ENCODE measurements around the gene CHMP1B.
A peak's percentile ranks its signal among the peaks of the same experiment; 100 is the strongest.
"Not testable (repeated sequence)": the region's sequence is repeated elsewhere in the genome, so short reads cannot be mapped to it uniquely, and the experiment has no call there.

CHMP1B gene

GRCh38 chr18:11842562-11842961, 8.7 kb upstream of the CHMP1B start:
- no peak for DNase-seq

- no peak for DNase-seq
Measured at GRCh38 chr18:11844436-11844835, 6.8 kb upstream of the CHMP1B start.

- no peak for DNase-seq
Measured at GRCh38 chr18:11845654-11846053, 5.6 kb upstream of the CHMP1B start.

- no peak for DNase-seq
Measured at GRCh38 chr18:11847811-11848210, 3.4 kb upstream of the CHMP1B start.

- no peak for DNase-seq
Measured at GRCh38 chr18:11849279-11849678, 1.9 kb upstream of the CHMP1B start.

- peak; percentile 79 for DNase-seq
Measured at GRCh38 chr18:11849841-11850634, 1.2 kb upstream of the CHMP1B start.

- no peak for DNase-seq
Measured at GRCh38 chr18:11850821-11851145, 430 bp upstream of the CHMP1B start.

GRCh38 chr18:11851806-11852337, 659 bp downstream of the CHMP1B start:
- peak; percentile 60 for DNase-seq

- DNase-seq, result not testable (repeated sequence)
Measured at GRCh38 chr18:11854554-11854953, 3.3 kb downstream of the CHMP1B start.

GRCh38 chr18:11857177-11857887, 6.1 kb downstream of the CHMP1B start:
- DNase-seq, result peak; percentile 74

GRCh38 chr18:11859282-11859830, 8.1 kb downstream of the CHMP1B start:
- DNase-seq, result no peak

- no peak for DNase-seq
Measured at GRCh38 chr18:11859903-11860407, 8.7 kb downstream of the CHMP1B start.

GRCh38 chr18:11860594-11861450, 9.6 kb downstream of the CHMP1B start:
- no peak for DNase-seq

GRCh38 chr18:11861583-11862288, 10.5 kb downstream of the CHMP1B start:
- no peak for DNase-seq

- DNase-seq, result no peak
Measured at GRCh38 chr18:11862468-11863137, 11.4 kb downstream of the CHMP1B start.

GRCh38 chr18:11864471-11864870, 13.3 kb downstream of the CHMP1B start:
- no peak for DNase-seq

GRCh38 chr18:11865071-11865470, 13.9 kb downstream of the CHMP1B start:
- no peak for DNase-seq

GRCh38 chr18:11866329-11866728, 15.1 kb downstream of the CHMP1B start:
- no peak for DNase-seq

- DNase-seq, result no peak
Measured at GRCh38 chr18:11866764-11867163, 15.6 kb downstream of the CHMP1B start.

GRCh38 chr18:11868230-11868629, 17.0 kb downstream of the CHMP1B start:
- no peak for DNase-seq

- DNase-seq, result no peak
Measured at GRCh38 chr18:11871501-11871900, 20.3 kb downstream of the CHMP1B start.
